ENCODE data around the gene NFE2L2. TPM values are rescaled to one million over a fixed set of nuclear protein-coding genes. Genes with fewer than 3 reads are reported as not detected.

The NFE2L2 gene
- polyA plus RNA-seq, 1 donor (not counting 4 experiments of a cell fraction or from before 2014, with no cell fraction given), result 177 TPM

GRCh38 chr2:177192788-177193187, 71.7 kb downstream of the NFE2L2 start:
- Histone ChIP-seq H3K9ac (ENCODE audit: control insufficient read depth, extremely low read depth, insufficient read depth, low read length) (no peak overlapping the region), H3K9me3 (ENCODE audit: control insufficient read depth, low read depth, low read length) (no peaks in the 10 kb centered on the region), H3K27ac (ENCODE audit: control insufficient read depth, insufficient read depth, low read length) (no peak overlapping the region), H3K9me1 (ENCODE audit: control insufficient read depth, extremely low read depth, insufficient read depth, low read length) (no peaks in the 10 kb centered on the region), H3K4me3 (ENCODE audit: control insufficient read depth in 2 of 3, extremely low read depth in 1 of 3, insufficient read depth in 2 of 3, low read depth in 1 of 3, low read length in 3 of 3) (no peak overlapping the region), H3K27me3 (ENCODE audit: control insufficient read depth, extremely low read depth, insufficient read depth, low read length) (no peaks in the 10 kb centered on the region), H2AFZ (ENCODE audit: control insufficient read depth, low read length) (no peak overlapping the region), H3K79me2 (ENCODE audit: control insufficient read depth, insufficient read depth, low read length) (no peaks in the 10 kb centered on the region), H3K4me2 (ENCODE audit: control insufficient read depth, extremely low read depth, insufficient read depth, low read depth, low read length) (no peak overlapping the region), H3K4me1 (ENCODE audit: control insufficient read depth, extremely low read depth, insufficient read depth, low read length) (no peaks in the 10 kb centered on the region), H3K36me3 (ENCODE audit: control insufficient read depth in 2 of 2, extremely low read depth in 1 of 2, insufficient read depth in 2 of 2, low read length in 2 of 2) (no peaks in the 10 kb centered on the region), H4K20me1 (ENCODE audit: control insufficient read depth, extremely low read depth, insufficient read depth, low read length) (no peaks in the 10 kb centered on the region)
- dilution Hi-C loops (cut with MboI; ENCODE audit: extremely low pct_ligation_motif_present, low sequenced_read_pairs), result no loop called here
- TF ChIP-seq CTCF (optimal IDR thresholded peaks at IDR 0.05 in 1 of 3, IDR thresholded peaks at IDR 0.05 in 1 of 3, conservative IDR thresholded peaks at IDR 0.05 in 1 of 3; ENCODE audit: extremely low read depth in 1 of 3, insufficient read depth in 2 of 3, low read length in 3 of 3), result no peak
- TF ChIP-seq EZH2 (IDR thresholded peaks at IDR 0.05; ENCODE audit: low read length), result no peak
- FAIRE-seq (no peak), DNase-seq (ENCODE audit: low read depth, low spot score) (no peak)

- H3K9me3 ChIP-seq (ENCODE audit: control insufficient read depth, low read depth, low read length), result no peaks in the 10 kb centered on the region
- H3K9me1 ChIP-seq (ENCODE audit: control insufficient read depth, extremely low read depth, insufficient read depth, low read length), result no peaks in the 10 kb centered on the region
- FAIRE-seq (no peak), DNase-seq (ENCODE audit: low read depth, low spot score) (no peak)
- no peak overlapping the region for H3K9ac ChIP-seq (ENCODE audit: control insufficient read depth, extremely low read depth, insufficient read depth, low read length)
- no peaks in the 10 kb centered on the region for H3K36me3 ChIP-seq (ENCODE audit: control insufficient read depth in 2 of 2, extremely low read depth in 1 of 2, insufficient read depth in 2 of 2, low read length in 2 of 2)
- H3K27me3 ChIP-seq (ENCODE audit: control insufficient read depth, extremely low read depth, insufficient read depth, low read length), result no peaks in the 10 kb centered on the region
- no peak overlapping the region for H2AFZ ChIP-seq (ENCODE audit: control insufficient read depth, low read length)
- no peaks in the 10 kb centered on the region for H3K79me2 ChIP-seq (ENCODE audit: control insufficient read depth, insufficient read depth, low read length)
- TF ChIP-seq EZH2 (IDR thresholded peaks at IDR 0.05; ENCODE audit: low read length) (no peak), CTCF (optimal IDR thresholded peaks at IDR 0.05 in 1 of 3, IDR thresholded peaks at IDR 0.05 in 1 of 3, conservative IDR thresholded peaks at IDR 0.05 in 1 of 3; ENCODE audit: extremely low read depth in 1 of 3, insufficient read depth in 2 of 3, low read length in 3 of 3) (no peak)
- H3K27ac ChIP-seq (ENCODE audit: control insufficient read depth, insufficient read depth, low read length), result no peak overlapping the region
- H3K4me3 ChIP-seq (ENCODE audit: control insufficient read depth in 2 of 3, extremely low read depth in 1 of 3, insufficient read depth in 2 of 3, low read depth in 1 of 3, low read length in 3 of 3), result no peak overlapping the region
- no peak overlapping the region for H3K4me2 ChIP-seq (ENCODE audit: control insufficient read depth, extremely low read depth, insufficient read depth, low read depth, low read length)
- no peaks in the 10 kb centered on the region for H3K4me1 ChIP-seq (ENCODE audit: control insufficient read depth, extremely low read depth, insufficient read depth, low read length)
- H4K20me1 ChIP-seq (ENCODE audit: control insufficient read depth, extremely low read depth, insufficient read depth, low read length), result no peaks in the 10 kb centered on the region
- dilution Hi-C loops (cut with MboI; ENCODE audit: extremely low pct_ligation_motif_present, low sequenced_read_pairs), result no loop called here
These were observed 73.6 kb downstream of the NFE2L2 start for GRCh38 chr2:177190941-177191340.
